Heart left ventricle (tissue), 16 donors: ENCODE data around the gene TM9SF4. TPM values are rescaled to one million over a fixed set of nuclear protein-coding genes. Genes with fewer than 3 reads are reported as not detected.

Experiments
- ATAC-seq, 4 donors: fragments of 200-7000 bp; cut with Tn5 transposase; one replicate each; pipeline ENCODE4 v1.9.1; 2020 to 2022; ENCODE audit warnings: moderate library complexity in 4 of 4, mild to moderate bottlenecking in 3 of 4, moderate number of reproducible peaks in 1 of 4
- DNase-seq, 5 donors: peaks; one replicate each; pipeline ENCODE4 v3.0.0-alpha.2; 2020
- H3K27ac ChIP-seq, 12 donors: fragments of 200-600 bp; sonication (generic) in 4 of 12; one replicate each; pipeline versions ENCODE4 v1.5.0 to v1.8.0; 2016 to 2022; ENCODE audit warnings: mild to moderate bottlenecking in 2 of 12
- H3K27me3 ChIP-seq, 9 donors: fragments of 200-600 bp; sonication (generic) in 2 of 9; one replicate each; pipeline versions ENCODE4 v1.5.1 to v1.8.0; 2016 to 2022; ENCODE audit warnings: mild to moderate bottlenecking in 3 of 9
- H3K36me3 ChIP-seq, 9 donors: fragments of 200-600 bp; sonication (generic) in 2 of 9; one replicate each; pipeline versions ENCODE4 v1.5.0 to v1.8.0; 2018 to 2022; ENCODE audit warnings: mild to moderate bottlenecking in 2 of 9
- H3K4me1 ChIP-seq, 12 donors: fragments of 200-600 bp; sonication (generic) in 4 of 12; one replicate each; pipeline versions ENCODE4 v1.5.0 to v1.8.0; 2016 to 2022; ENCODE audit warnings: mild to moderate bottlenecking in 3 of 12
- H3K4me3 ChIP-seq, 12 donors: fragments of 200-600 bp; sonication (generic) in 4 of 12; one replicate each; pipeline versions ENCODE4 v1.5.0 to v1.8.0; 2017 to 2022; ENCODE audit warnings: mild to moderate bottlenecking in 9 of 12, moderate library complexity in 4 of 12
- H3K9me3 ChIP-seq, 12 donors: fragments of 200-600 bp; sonication (generic) in 4 of 12; one replicate each; pipeline versions ENCODE4 v1.5.0 to v1.8.0; 2016 to 2022; ENCODE audit warnings: mild to moderate bottlenecking in 1 of 12
- POLR2A ChIP-seq, 2 donors: fragments of 450-650 bp; IDR thresholded peaks; one replicate each; pipeline ENCODE4 v1.6.1; 2017; ENCODE audit warnings: antibody characterized with exemption in 2 of 2, mild to moderate bottlenecking in 2 of 2, moderate library complexity in 2 of 2
- WGBS, 4 donors: extraction: QIAGEN DNeasy Blood & Tissue Kit in 2 of 4; methylation state at CpG; one replicate each; pipeline versions ENCODE4 v1.1.5 to v1.1.7; 2013 to 2018; 5-methylcytosine and 5-hydroxymethylcytosine counted together
- intact Hi-C, 10 donors: fragments of 100-400 bp; cut with DNase I; formaldehyde crosslinking; loops; one replicate each; pipeline versions ENCODE4 v1.11.1 to v1.14.2; 2022
- polyA plus RNA-seq, 2 donors: library from polyadenylated mRNA; stranded (reverse); fragments of 200-250 nt; gene quantifications; one replicate each; pipeline ENCODE4 v1.2.3, GENCODE V29; 2013
- total RNA-seq, 9 donors: library from RNA; depleted of rRNA in 2 of 9; stranded (reverse); fragments of >200 nt in 2 of 9; fragmentation: NEBNext Ultra II Directional in 3 of 9; extraction: Animal tissue kit (Norgen Biotek cat#: 25700) in 3 of 9; gene quantifications; one replicate each; pipeline versions ENCODE4 v1.1.0 to v1.2.4, GENCODE V29; 2016 to 2023
- TF ChIP-seq, protein P1 (sequence below), 12 donors: fragments of 200-600 bp; sonication (generic) in 4 of 12; IDR thresholded peaks; one replicate each; pipeline versions ENCODE4 v1.5.0 to v1.8.0; 2018 to 2022; ENCODE audit warnings: antibody characterized with exemption in 12 of 12, mild to moderate bottlenecking in 5 of 12
- donor health status: ischemic (EF 13 %, LVEDD 7.1; RV severe dilation, severe dysfunction).
- donor health status: healthy with polysubstance abuse.
- donor health status: DM: no; HTN: yes; CAD: no.
- donor health status: DM: no; HTN: no; CAD: no.
- donor health status: ischemic (EF 25% LVEDD 6.9; RV normal size, moderate dysfunction).
- donor health status: ischemic (EF 25% LVEDD 5.7; RV mildly dilated, moderate dysfunction).
- donor health status: healthy.
- donor health status: DM: yes; HTN: yes; CAD: no.
- donor health status: ischemic (EF 35%, LVEDD 5.7; RV mildly dilated, moderate dysfunction).
- donor health status: nonischemic (EF 11% LVEDD 7.7; RV severe dilation, severe dysfunction).
- donor health status: DM: yes; HTN: yes; CAD: no.
- donor health status: PGD.
- donor health status: ischemic (EF 29% LVEDD 5.4; RV normal size, mild dysfunction).
- donor health status: nonischemic (EF 23%, LVEDD 6.1; RV moderate dilation, normal function).

Gene TM9SF4
- total and polyA plus RNA-seq, 11 donors, result 15.7 to 37.9 (median 28.8) TPM

DNA sequence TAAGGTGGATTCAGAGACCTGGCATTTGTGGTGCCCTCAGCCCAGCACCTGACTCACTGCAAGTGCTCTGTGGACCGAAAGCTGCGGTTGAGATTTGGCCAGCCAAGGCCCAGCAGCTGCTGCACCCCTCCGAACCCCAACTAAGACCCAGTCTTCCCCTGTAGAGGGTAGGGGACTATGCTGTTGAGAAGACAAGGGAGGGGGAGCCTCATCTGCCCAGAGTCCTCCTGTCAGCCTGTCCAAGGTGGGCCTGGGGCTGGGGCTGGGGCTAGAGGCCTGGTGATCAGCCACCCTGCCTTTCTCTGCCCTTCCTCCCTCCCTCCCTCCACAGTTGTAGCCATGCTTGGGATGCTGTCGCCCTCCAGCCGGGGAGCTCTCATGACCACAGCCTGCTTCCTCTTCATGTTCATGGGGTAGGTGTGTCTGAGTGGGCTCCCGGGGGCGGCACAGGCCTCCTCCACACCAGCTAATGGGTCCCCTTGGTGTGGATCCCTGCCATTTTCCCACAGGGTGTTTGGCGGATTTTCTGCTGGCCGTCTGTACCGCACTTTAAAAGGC, 40.9 kb downstream of the TM9SF4 start:
- H3K4me1 ChIP-seq, result peaks cover 3 to 18% (median 10%) of the 10 kb centered on the region in 12 donors
- intact Hi-C loops, result loop anchor here in 2 of 10 donors (10.0 kb wide), 2 partner anchors 334 to 504 kb away; no protein-coding TSS in a partner anchor
- H3K4me3 ChIP-seq, result no peak overlapping the region
- no peaks in the 10 kb centered on the region for H3K9me3 ChIP-seq
- no peaks in the 10 kb centered on the region for H3K27me3 ChIP-seq
- H3K27ac ChIP-seq, result no peak overlapping the region
- WGBS, 4 donors, result 89 to 95% (median 93%) methylated on average over 9 to 10 of the region's 10 CpGs
- H3K36me3 ChIP-seq, result peaks cover 0 to 95% (median 87%) of the 10 kb centered on the region in 9 donors
- ATAC-seq, result no peak
- no peak for TF ChIP-seq POLR2A (IDR thresholded peaks at IDR 0.05)
- TF ChIP-seq, protein P1, sequence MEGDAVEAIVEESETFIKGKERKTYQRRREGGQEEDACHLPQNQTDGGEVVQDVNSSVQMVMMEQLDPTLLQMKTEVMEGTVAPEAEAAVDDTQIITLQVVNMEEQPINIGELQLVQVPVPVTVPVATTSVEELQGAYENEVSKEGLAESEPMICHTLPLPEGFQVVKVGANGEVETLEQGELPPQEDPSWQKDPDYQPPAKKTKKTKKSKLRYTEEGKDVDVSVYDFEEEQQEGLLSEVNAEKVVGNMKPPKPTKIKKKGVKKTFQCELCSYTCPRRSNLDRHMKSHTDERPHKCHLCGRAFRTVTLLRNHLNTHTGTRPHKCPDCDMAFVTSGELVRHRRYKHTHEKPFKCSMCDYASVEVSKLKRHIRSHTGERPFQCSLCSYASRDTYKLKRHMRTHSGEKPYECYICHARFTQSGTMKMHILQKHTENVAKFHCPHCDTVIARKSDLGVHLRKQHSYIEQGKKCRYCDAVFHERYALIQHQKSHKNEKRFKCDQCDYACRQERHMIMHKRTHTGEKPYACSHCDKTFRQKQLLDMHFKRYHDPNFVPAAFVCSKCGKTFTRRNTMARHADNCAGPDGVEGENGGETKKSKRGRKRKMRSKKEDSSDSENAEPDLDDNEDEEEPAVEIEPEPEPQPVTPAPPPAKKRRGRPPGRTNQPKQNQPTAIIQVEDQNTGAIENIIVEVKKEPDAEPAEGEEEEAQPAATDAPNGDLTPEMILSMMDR (IDR thresholded peaks at IDR 0.05), result no peak
- DNase-seq, result no peak

- peaks cover 3 to 24% (median 14%) of the 10 kb centered on the region in 12 donors for H3K4me1 ChIP-seq
- intact Hi-C loops, result loop anchor here in 2 of 10 donors (10.0 kb wide), 2 partner anchors 332 to 502 kb away; no protein-coding TSS in a partner anchor
- ATAC-seq (no peak), DNase-seq (no peak)
- H3K27ac ChIP-seq, result no peak overlapping the region
- no peak for TF ChIP-seq POLR2A (IDR thresholded peaks at IDR 0.05)
- TF ChIP-seq, protein P1 (IDR thresholded peaks at IDR 0.05), result no peak
- H3K36me3 ChIP-seq, result peaks cover 2 to 86% (median 80%) of the 10 kb centered on the region in 9 donors
- H3K4me3 ChIP-seq, result no peak overlapping the region
- no peaks in the 10 kb centered on the region for H3K9me3 ChIP-seq
- 60 to 74% (median 71%) methylated on average over 6 of the region's 6 CpGs for WGBS, 4 donors
- no peaks in the 10 kb centered on the region for H3K27me3 ChIP-seq
Observed at GRCh38 chr20:32152421-32153155, 43.1 kb downstream of the TM9SF4 start.

DNA sequence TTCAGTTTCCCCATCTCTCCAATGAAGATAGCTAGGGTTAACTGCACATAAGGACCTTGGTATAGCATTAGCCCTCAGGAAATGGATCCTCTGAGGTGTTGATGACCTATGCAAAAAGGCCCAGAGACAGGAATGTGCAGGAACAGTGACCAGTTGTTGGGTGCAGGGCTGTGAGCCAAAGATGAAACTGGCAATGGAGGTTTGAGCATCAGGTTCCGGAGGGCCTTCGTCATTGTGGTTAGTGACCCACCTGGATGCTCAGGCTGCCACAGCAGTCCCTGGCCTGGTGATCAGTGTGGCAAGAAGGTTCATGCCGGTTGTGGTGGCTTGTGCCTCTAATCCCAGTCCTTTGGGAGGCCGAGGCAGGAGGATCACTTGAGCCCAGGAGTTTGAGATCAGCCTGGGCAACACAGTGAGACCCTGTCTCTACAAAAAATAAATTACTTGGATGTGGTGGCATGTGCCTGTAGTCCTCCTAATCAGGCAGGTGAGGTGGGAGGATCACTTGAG, 43.7 kb downstream of the TM9SF4 start:
- intact Hi-C loops, result loop anchor here in 2 of 10 donors (10.0 kb wide), 2 partner anchors 332 to 502 kb away; no protein-coding TSS in a partner anchor
- Histone ChIP-seq H3K4me1 (peaks cover 3 to 24% (median 14%) of the 10 kb centered on the region in 12 donors), H3K9me3 (no peaks in the 10 kb centered on the region), H3K27ac (no peak overlapping the region), H3K36me3 (peaks cover 3 to 86% (median 80%) of the 10 kb centered on the region in 9 donors), H3K4me3 (no peak overlapping the region), H3K27me3 (no peaks in the 10 kb centered on the region)
- TF ChIP-seq POLR2A (IDR thresholded peaks at IDR 0.05), result no peak
- TF ChIP-seq, protein P1 (IDR thresholded peaks at IDR 0.05), result no peak
- 94 to 98% (median 96%) methylated on average over 4 of the region's 4 CpGs for WGBS, 4 donors
- ATAC-seq, result no peak
- DNase-seq, result no peak

- WGBS, 4 donors, result 89 to 97% (median 96%) methylated on average over 5 of the region's 5 CpGs
- H3K9me3 ChIP-seq, result no peaks in the 10 kb centered on the region
- intact Hi-C loops, result loop anchor here in 2 of 10 donors (2.0 to 10.0 kb wide), 3 partner anchors 331 to 501 kb away; no protein-coding TSS in a partner anchor
- peaks cover 3 to 24% (median 14%) of the 10 kb centered on the region in 12 donors for H3K4me1 ChIP-seq
- H3K4me3 ChIP-seq, result no peak overlapping the region
- TF ChIP-seq POLR2A (IDR thresholded peaks at IDR 0.05), result no peak
- TF ChIP-seq, protein P1 (IDR thresholded peaks at IDR 0.05), result no peak
- H3K36me3 ChIP-seq, result peaks cover 3 to 86% (median 80%) of the 10 kb centered on the region in 9 donors
- ATAC-seq, result no peak
- DNase-seq, result no peak
- no peaks in the 10 kb centered on the region for H3K27me3 ChIP-seq
- H3K27ac ChIP-seq, result no peak overlapping the region
Observed at GRCh38 chr20:32153771-32154170, 44.3 kb downstream of the TM9SF4 start.
